Measurements from ENCODE around the gene NUF2.
"Not testable (repeated sequence)": the region's sequence is repeated elsewhere in the genome, so short reads cannot be mapped to it uniquely, and the experiment has no call there.

NUF2 gene

GRCh38 chr1:163335216-163335615, 13.5 kb downstream of the NUF2 start:
- FAIRE-seq = no peak

GRCh38 chr1:163337631-163338030, 15.9 kb downstream of the NUF2 start:
- FAIRE-seq = no peak

- no peak for FAIRE-seq
Measured at GRCh38 chr1:163346326-163346870, 24.6 kb downstream of the NUF2 start.

DNA sequence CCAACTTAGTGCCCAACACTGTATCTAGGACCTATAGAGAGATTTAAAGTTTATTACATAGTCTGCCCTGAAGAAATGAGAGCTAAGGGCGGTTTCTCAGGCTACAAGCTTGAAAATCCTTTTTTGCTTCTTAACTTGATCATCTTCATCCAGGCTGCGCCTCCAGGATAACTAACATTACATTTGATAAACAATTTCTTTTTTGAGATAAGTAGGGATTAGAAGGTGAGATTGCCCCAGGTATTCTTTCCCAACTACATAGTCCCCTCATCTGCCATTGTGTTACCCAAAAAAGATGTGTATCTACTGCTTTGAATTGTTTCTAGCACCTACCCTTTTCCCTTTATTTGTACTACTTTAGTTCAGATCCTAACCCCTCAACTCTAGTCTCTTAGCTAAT, 25.4 kb downstream of the NUF2 start:
- no peak for FAIRE-seq

DNA sequence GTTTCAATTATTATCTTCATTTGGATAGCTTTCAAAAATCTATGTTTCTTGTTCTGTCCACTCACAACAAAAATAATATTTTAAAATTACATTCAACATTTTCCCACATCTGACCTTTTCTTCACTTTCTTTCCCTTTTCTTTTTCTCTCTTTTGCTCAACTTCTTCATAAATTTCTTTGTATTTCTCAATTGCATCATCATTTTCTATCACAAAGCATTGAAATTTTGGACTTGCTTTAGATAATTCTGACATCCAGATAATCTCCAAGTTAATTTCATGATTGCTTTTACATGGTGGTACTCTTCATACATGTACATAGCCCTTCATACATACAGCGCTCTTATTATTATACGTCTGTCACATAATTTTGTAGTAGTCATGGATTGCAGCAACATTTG, 30.2 kb downstream of the NUF2 start:
- no peak for FAIRE-seq

GRCh38 chr1:163357378-163357777, 35.6 kb downstream of the NUF2 start:
- no peak for FAIRE-seq

- FAIRE-seq = not testable (repeated sequence)
Measured at GRCh38 chr1:163358172-163358571, 36.4 kb downstream of the NUF2 start.

DNA sequence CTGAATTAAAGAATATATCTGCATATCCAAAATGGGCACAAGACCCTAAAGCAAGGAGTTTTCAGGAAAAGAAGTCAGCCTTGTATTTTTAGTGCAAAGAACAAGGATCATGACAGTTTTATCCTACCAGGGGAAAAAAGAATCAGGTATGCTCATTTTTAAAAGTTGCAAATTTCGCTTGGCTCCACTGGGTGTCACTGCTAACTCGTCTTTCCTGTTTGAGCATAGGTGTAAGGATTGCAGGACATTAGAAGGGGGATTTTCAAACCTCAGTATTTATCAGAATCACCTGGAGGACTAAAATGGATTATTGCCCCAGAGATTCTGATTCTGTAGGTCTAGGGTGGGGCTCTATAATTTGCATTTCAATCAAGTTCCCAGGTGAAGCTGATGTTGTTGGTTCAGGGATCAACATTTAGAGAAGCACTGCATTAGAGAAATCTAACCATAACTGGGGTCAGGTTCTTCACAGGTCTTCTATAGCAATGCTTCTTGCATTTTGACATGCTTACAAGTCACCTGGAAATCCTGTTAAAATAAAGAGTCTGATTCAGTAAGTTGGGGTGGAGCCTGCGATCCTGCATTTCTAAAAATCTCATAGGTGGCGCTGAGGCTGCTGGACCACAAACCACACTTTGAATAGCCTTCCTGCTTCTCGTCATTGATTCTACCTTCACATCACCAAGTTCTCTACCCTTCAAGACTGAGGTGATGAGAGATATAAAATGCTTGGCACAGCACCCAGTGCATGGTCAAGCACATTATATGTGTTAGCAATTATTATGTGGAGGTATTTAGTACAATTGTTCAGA, 39.6 kb downstream of the NUF2 start:
- FAIRE-seq = no peak

DNA sequence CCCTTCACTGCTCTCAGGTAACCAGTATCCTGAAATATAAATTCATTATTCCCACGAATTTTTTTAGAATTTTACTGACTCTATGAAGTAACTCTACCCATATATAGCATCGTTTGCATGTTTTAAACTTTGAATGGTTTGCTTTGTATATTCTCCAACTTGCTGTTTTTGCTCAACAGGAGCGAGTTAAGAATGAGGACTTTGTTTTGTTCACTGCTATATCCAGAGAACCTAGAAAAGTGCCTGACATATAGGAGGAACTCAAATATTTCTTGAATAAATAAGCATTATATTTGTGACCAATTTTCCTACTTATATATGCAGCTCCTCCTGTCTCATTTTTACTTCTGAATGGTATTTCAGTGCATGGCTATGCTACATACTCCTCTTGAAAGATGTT, 43.4 kb downstream of the NUF2 start:
- no peak for FAIRE-seq

DNA sequence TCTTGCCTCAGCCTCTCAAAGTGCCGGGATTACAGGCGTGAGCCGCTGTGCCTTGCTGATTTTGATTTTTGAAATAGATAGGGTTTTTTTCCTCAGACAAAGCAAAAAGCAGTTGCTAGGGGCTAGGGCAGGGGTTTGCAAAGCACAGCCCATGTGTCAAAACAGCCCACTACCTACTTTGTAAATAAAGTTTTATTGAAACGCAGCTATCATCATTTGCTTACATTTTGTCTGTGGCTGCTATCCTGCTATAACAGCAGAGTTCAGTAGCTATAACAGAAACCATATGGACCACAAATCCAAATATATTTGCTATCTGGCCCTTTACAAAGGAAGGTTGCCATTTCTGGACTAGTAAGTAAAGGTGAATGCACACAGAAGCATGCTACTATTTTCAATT, 44.8 kb downstream of the NUF2 start:
- FAIRE-seq = no peak

- FAIRE-seq = no peak
Measured at GRCh38 chr1:163367721-163368120, 46.0 kb downstream of the NUF2 start.

DNA sequence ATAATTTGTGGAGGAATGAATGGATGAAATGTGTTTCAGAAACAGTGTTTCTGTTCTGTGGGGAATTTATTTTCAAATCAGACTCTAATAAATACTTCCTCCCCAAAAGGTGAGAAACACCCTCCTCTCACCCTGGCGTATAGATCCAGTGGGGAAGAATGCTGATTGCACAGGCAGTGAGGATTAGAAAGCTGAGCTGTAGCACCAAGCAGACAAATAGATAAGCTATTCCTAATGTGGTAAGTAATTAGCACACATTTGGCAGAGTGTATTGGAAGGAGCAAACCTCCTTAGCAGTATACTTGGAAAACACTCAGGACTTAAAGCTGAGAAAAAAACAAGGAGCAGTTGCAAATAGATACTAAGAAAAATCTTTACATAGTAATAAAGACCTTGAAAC, 50.8 kb downstream of the NUF2 start:
- no peak for FAIRE-seq

GRCh38 chr1:163378554-163378953, 56.8 kb downstream of the NUF2 start:
- no peak for FAIRE-seq

DNA sequence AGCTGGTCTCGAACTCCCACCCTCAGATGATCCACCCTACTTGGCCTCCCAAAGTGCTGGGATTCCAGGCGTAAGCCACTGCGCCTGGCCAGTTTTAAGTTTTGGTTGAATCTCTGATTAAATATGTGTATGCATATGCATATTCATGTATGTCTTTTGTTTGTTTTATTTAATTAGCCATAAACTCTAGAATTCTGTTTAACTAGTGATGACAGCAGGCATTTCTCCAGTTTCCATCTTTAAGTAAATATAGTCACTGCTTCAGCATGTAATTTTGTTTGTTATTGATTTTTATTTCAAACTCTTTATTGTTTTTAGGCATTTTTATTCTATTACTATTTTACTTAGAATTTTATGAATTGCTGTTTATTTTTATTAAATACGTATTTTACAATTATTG, 58.0 kb downstream of the NUF2 start:
- FAIRE-seq = no peak

- no peak for FAIRE-seq
Measured at GRCh38 chr1:163381487-163382184, 59.9 kb downstream of the NUF2 start.

- no peak for FAIRE-seq
Measured at GRCh38 chr1:163382395-163382794, 60.6 kb downstream of the NUF2 start.

GRCh38 chr1:163387146-163387545, 65.4 kb downstream of the NUF2 start:
- no peak for FAIRE-seq

DNA sequence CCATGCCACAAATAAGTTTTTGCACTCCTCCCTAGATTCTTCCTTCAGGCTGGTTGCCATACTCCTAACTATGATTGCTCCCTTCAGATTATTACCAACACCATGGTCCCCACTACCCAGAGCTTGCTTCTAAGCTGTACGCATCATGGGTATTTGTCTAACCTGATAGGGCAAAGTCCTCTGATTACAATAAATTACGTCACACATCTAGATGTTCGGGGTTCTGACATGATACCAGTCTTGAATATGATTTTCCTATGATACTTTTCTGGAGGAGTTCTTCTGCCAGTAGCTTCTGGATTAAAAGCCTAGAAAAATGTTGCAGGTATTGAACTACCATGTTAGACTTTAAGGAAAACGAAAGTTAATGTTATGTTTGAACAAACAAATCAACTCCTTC, 67.2 kb downstream of the NUF2 start:
- FAIRE-seq = no peak

GRCh38 chr1:163395790-163396189, 74.0 kb downstream of the NUF2 start:
- FAIRE-seq = no peak

DNA sequence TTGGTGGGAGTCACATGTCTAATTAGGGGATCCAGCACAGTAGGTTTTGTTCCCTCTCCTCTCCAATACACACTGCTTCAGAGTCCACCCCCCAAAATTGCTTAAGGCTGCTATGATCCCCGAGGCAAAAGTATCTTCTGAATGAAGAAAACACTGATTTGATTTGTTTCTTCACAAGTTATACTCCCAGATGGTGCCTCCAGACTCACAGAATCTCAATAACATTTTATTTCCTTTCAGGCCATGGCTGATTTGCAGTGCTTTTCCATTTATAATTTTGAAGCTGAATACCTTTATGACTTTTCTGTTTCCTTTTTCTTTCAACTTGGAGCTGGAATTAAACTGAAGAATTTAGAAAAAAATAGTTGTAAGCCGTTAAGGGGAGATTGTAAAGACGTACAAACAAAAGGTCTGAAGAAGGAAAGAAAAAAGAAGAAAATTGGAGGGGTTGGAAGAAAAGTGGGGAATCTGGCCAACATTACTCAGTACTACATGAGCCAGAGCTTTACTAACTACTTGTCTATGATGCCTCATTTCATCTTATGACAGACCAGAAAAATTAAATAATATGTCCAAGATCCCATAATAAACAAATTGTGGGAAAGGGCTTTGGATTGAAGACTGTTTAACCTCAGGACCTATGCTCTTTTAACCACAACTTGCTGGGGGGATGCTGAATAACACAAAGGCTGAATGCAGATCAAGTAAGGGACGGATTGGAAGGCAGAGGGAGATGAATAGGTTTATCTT, 75.9 kb downstream of the NUF2 start:
- no peak for FAIRE-seq

DNA sequence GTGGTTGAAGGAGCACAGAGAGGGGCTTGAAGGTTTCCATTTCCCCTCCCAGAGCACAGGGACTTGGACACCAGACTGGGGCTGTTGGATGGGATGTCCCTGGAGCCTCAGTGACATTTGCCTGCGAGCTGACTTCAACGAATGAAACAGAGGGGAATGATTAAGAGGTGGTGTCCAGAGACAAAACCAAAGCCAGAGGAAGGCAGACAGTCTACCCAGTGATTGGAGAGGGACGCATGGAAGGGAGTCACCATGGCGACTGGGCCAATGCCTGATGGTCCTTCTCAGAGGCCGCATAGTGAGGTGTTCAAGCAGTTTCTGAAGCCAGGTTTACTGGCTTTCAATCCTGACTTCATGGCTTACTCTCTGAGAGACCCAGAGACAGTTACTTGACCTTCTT, 77.2 kb downstream of the NUF2 start:
- no peak for FAIRE-seq

DNA sequence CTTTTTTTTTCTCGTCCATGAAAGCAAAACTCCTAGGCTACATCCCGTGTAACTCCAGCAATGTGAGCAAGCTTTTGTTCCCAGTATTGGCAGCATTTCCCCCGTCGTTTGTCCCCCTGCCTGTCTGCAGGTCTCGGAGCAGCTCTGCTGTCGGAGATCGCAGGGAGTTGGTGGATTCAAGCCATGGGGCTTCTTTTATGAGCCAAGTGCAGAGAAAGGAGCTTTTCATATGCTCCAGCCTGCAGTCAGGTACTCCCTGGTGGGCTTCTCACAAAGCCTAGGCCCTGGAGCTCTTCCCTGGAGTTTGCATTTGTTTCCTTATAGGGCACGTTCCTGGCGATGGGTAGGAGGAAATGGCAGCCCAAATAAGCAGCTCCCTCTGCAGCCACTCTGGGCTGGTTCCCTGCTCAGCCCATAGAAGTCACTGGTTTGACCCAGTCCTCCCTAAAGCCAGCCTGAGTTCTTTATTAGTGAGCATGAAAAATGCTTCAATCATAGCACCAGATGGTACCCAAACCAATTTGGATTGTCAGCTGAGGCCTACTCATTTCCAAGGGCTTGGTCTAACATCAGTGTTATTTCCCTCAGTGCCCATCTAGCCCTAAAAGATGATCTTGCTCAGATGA, 78.3 kb downstream of the NUF2 start:
- FAIRE-seq = no peak

DNA sequence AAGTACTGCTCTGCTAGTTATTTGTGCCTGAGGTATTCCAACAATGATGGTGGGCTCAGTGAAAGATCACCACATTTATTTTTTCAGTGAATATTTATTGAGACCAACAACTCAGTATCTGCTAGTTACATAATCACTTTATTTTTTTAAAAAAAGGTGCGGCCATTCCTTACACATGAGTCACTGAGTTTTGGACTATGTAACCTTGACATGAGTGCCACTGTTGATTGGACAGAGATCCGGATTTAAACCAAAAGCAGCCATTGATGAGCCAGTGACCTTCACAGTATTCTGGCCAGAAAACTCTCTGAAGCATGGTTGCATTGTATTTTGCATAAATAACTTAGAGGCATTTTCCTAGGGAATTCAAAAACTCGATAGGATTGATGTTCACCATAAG, 79.5 kb downstream of the NUF2 start:
- no peak for FAIRE-seq

Data from endometrium (tissue), 2 donors.